HCT116 (cell line): ENCODE measurements around the gene GPATCH11. TPM values are rescaled to one million over a fixed set of nuclear protein-coding genes. Genes with fewer than 3 reads are reported as not detected.

Source experiments
- ATAC-seq: fragments of 200-7000 bp; cut with Tn5 transposase; 2 replicates; pipeline ENCODE4 v1.9.1; 2020; ENCODE audit warnings: mild to moderate bottlenecking, moderate library complexity
- BruUV-seq: library from RNA; stranded (reverse); fragments of 400-500 nt; replicated peaks from 2 replicates; lab custom pipeline; 2021; lab: Mats Ljungman, UMichigan
- CTCF ChIA-PET: fragments of 300-600 bp; sonication (Branson Sonifier 250); formaldehyde crosslinking; loops from one replicate; lab custom pipeline; 2021; ENCODE audit warnings: antibody characterized with exemption; lab: Charles Lee
- POLR2A ChIA-PET: fragments of 300-600, 350-600 bp; sonication (Branson Sonifier 250); formaldehyde crosslinking; loops from one replicate; lab custom pipeline; 2021; ENCODE audit warnings: antibody characterized with exemption; lab: Charles Lee
- RAD21 ChIA-PET, 2 experiments: fragments of 300-600 bp; sonication (Branson Sonifier 250); formaldehyde crosslinking; loops; one replicate each; lab custom pipeline; 2023; ENCODE audit warnings: low total read pairs in 2 of 2; ENCODE audit not compliant: uncharacterized antibody in 2 of 2, unreplicated experiment in 2 of 2, low non-redundant PET in 1 of 2; lab: Charles Lee
- DNase-seq: peaks from one replicate; pipeline ENCODE4 v3.0.0-alpha.2; 2010; ENCODE audit warnings: low read depth, low spot score
- H2AFZ ChIP-seq: fragments of 200-600 bp; shearing (Covaris generic), sonication (generic); 2 replicates; pipeline ENCODE4 v1.6.1; 2017; ENCODE audit warnings: low read depth, mixed run types, mixed read lengths, antibody characterized with exemption, low read length; ENCODE audit not compliant: poor library complexity, severe bottlenecking
- H3K27ac ChIP-seq: 2 replicates; pipeline ENCODE4 v1.5.1; 2012; ENCODE audit warnings: low read depth, low read length
- H3K27me3 ChIP-seq: fragments of 200-600 bp; sonication (generic); 2 replicates; pipeline ENCODE4 v1.6.1; 2016; ENCODE audit warnings: mixed run types, low read length, mixed read lengths; ENCODE audit not compliant: insufficient read depth
- H3K36me3 ChIP-seq, 2 experiments: fragments of 200-500 bp in 1 of 2; fragments of 200-600 bp in 1 of 2; sonication (Bioruptor generic) in 1 of 2; sonication (generic) in 1 of 2; 2 replicates each; pipeline versions ENCODE4 v1.5.1 to v1.6.1; 2014 to 2016; ENCODE audit warnings: low read length in 2 of 2, inconsistent platforms in 1 of 2, mixed read lengths in 1 of 2, mixed run types in 1 of 2; ENCODE audit not compliant: insufficient read depth in 2 of 2, control insufficient read depth in 1 of 2
- H3K4me1 ChIP-seq, 2 experiments: fragments of 200-600 bp in 1 of 2; sonication (generic) in 1 of 2; 2 replicates each; pipeline versions ENCODE4 v1.5.1 to v1.6.1; 2012 to 2017; ENCODE audit warnings: low read length in 2 of 2, inconsistent platforms in 1 of 2, mild to moderate bottlenecking in 1 of 2, mixed read lengths in 1 of 2, mixed run types in 1 of 2, moderate library complexity in 1 of 2; ENCODE audit not compliant: insufficient read depth in 2 of 2, control insufficient read depth in 1 of 2
- H3K4me2 ChIP-seq: fragments of 200-600 bp; sonication (generic); 2 replicates; pipeline ENCODE4 v1.6.1; 2017; ENCODE audit warnings: mixed run types, low read length, mixed read lengths
- H3K4me3 ChIP-seq, 2 experiments: fragments of 200-600 bp in 1 of 2; sonication (generic) in 1 of 2; replicated peaks in 1 of 2; 2 replicates each; pipeline ENCODE4 v1.5.1; 2011 to 2016; ENCODE audit warnings: low read length in 2 of 2, control low read depth in 1 of 2, low read depth in 1 of 2, mild to moderate bottlenecking in 1 of 2, mixed read lengths in 1 of 2, mixed run types in 1 of 2
- H3K79me2 ChIP-seq: fragments of 200-600 bp; sonication (generic); 2 replicates; pipeline ENCODE4 v1.6.1; 2017; ENCODE audit warnings: mild to moderate bottlenecking, mixed run types, low read length, moderate library complexity, mixed read lengths; ENCODE audit not compliant: insufficient read depth
- H3K9ac ChIP-seq: fragments of 200-600 bp; sonication (generic); 2 replicates; pipeline ENCODE4 v1.6.1; 2016; ENCODE audit warnings: low read length, mixed read lengths
- H3K9me2 ChIP-seq: fragments of 200-600 bp; sonication (generic), shearing (Covaris generic); 2 replicates; pipeline ENCODE4 v1.6.1; 2017; ENCODE audit warnings: mixed run types, mild to moderate bottlenecking, moderate library complexity; ENCODE audit not compliant: insufficient read depth
- H3K9me3 ChIP-seq, 2 experiments: fragments of 200-500 bp in 1 of 2; fragments of 200-600 bp in 1 of 2; sonication (Bioruptor generic) in 1 of 2; sonication (generic) in 1 of 2; 2 replicates each; pipeline ENCODE4 v1.6.1; 2014 to 2017; ENCODE audit warnings: low read length in 2 of 2, mixed read lengths in 2 of 2, inconsistent platforms in 1 of 2, low read depth in 1 of 2, mild to moderate bottlenecking in 1 of 2, mixed run types in 1 of 2, moderate library complexity in 1 of 2; ENCODE audit not compliant: control insufficient read depth in 1 of 2, insufficient read depth in 1 of 2
- H4K20me1 ChIP-seq: fragments of 200-600 bp; sonication (generic), shearing (Covaris generic); 2 replicates; pipeline ENCODE4 v1.6.1; 2017; ENCODE audit warnings: mixed run types, mild to moderate bottlenecking, moderate library complexity; ENCODE audit not compliant: insufficient read depth
- CBX3 ChIP-seq: IDR thresholded peaks from 2 replicates; pipeline ENCODE4 v1.6.1; 2012; ENCODE audit warnings: low read depth
- CEBPB ChIP-seq: IDR thresholded peaks from 2 replicates; pipeline ENCODE4 v1.6.1; 2012; ENCODE audit warnings: low read depth
- EGR1 ChIP-seq: IDR thresholded peaks from 2 replicates; pipeline ENCODE4 v1.6.1; 2012; ENCODE audit warnings: low read depth
- ELF1 ChIP-seq: IDR thresholded peaks from 2 replicates; pipeline ENCODE4 v1.6.1; 2012; ENCODE audit warnings: low read depth, borderline replicate concordance
- EZH2phosphoT487 ChIP-seq: fragments of 200-600 bp; IDR thresholded peaks from 2 replicates; pipeline ENCODE4 v1.6.1; 2018; ENCODE audit warnings: antibody characterized with exemption, borderline replicate concordance
- FOSL1 ChIP-seq: IDR thresholded peaks from 2 replicates; pipeline ENCODE4 v1.6.1; 2012; ENCODE audit warnings: low read depth
- JUND ChIP-seq: IDR thresholded peaks from 2 replicates; pipeline ENCODE4 v1.6.1; 2012
- POLR2A ChIP-seq: IDR thresholded peaks from 2 replicates; pipeline ENCODE4 v1.7.0; 2011; ENCODE audit warnings: borderline replicate concordance; ENCODE audit not compliant: insufficient read depth, insufficient read length; ENCODE audit errors: extremely low read depth
- POLR2AphosphoS5 ChIP-seq: IDR thresholded peaks from 2 replicates; pipeline ENCODE4 v1.6.1; 2011; ENCODE audit warnings: mild to moderate bottlenecking, low read depth, low read length, moderate library complexity
- RAD21 ChIP-seq: IDR thresholded peaks from 2 replicates; pipeline ENCODE4 v1.6.1; 2012; ENCODE audit warnings: low read depth, mild to moderate bottlenecking
- SIN3A ChIP-seq: IDR thresholded peaks from 2 replicates; pipeline ENCODE4 v1.6.1; 2012; ENCODE audit warnings: low read depth
- SP1 ChIP-seq: IDR thresholded peaks from 2 replicates; pipeline ENCODE4 v1.6.1; 2012; ENCODE audit warnings: low read depth
- SRF ChIP-seq: IDR thresholded peaks from 2 replicates; pipeline ENCODE4 v1.6.1; 2012; ENCODE audit warnings: low read depth
- TCF7L2 ChIP-seq: IDR thresholded peaks from 2 replicates; pipeline ENCODE4 v1.7.0; 2011; ENCODE audit warnings: borderline replicate concordance, inconsistent platforms; ENCODE audit not compliant: insufficient read depth, insufficient read length; ENCODE audit errors: extremely low read depth
- YY1 ChIP-seq: IDR thresholded peaks from 2 replicates; pipeline ENCODE4 v1.6.1; 2011; ENCODE audit warnings: low read length, low read depth, moderate library complexity, mild to moderate bottlenecking; ENCODE audit not compliant: insufficient replicate concordance; ENCODE audit errors: extremely low read depth
- ZFX ChIP-seq: fragments of 450-650 bp; IDR thresholded peaks from 2 replicates; pipeline ENCODE4 v1.6.1; 2017
- intact Hi-C: fragments of 100-400 bp; cut with micrococcal nuclease; formaldehyde crosslinking; loops from 2 replicates; pipeline ENCODE4 v1.10.0; 2022
- total RNA-seq: library from RNA; stranded (reverse); gene quantifications from one replicate; pipeline ENCODE4 v1.2.1, GENCODE V29; 2021; ENCODE audit not compliant: unreplicated experiment
- TF ChIP-seq, protein P1 (sequence below): IDR thresholded peaks from 2 replicates; pipeline ENCODE4 v1.6.1; 2012
- TF ChIP-seq, protein P2 (sequence below), 3 experiments: fragments of 200-600 bp in 1 of 3; sonication (generic) in 1 of 3; IDR thresholded peaks in 2 of 3; conservative IDR thresholded peaks in 1 of 3; 2 replicates each; pipeline ENCODE4 v1.5.1; 2012 to 2017; ENCODE audit warnings: low read depth in 2 of 3, low read length in 2 of 3, antibody characterized with exemption in 1 of 3, borderline replicate concordance in 1 of 3, control low read depth in 1 of 3, mild to moderate bottlenecking in 1 of 3, mixed read lengths in 1 of 3, mixed run types in 1 of 3, moderate library complexity in 1 of 3; ENCODE audit not compliant: insufficient read depth in 1 of 3

GPATCH11 gene
- total RNA-seq, 1 experiment from 2014 or later = 5.5 TPM

DNA sequence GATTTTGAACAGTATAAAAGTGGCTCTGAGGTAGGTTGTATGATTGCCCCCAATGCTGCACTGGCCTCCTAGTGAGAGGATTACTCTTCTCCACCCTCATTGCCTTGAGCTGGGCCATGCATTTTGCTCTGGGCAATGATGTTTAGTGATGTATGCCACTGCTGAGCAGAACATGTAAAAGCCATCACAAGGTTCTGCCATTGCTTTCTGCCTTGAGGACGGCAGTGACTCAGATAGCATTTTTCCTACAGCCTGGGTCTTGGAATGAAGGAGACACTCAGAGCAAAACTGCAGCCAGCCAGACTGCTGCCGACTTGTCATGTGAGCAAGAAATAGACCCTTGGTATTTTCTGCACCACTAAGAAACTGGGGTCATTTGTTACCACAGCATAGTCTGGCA lies 27.6 kb downstream of the GPATCH11 start:
- BruUV-seq = no TSS peak

DNA sequence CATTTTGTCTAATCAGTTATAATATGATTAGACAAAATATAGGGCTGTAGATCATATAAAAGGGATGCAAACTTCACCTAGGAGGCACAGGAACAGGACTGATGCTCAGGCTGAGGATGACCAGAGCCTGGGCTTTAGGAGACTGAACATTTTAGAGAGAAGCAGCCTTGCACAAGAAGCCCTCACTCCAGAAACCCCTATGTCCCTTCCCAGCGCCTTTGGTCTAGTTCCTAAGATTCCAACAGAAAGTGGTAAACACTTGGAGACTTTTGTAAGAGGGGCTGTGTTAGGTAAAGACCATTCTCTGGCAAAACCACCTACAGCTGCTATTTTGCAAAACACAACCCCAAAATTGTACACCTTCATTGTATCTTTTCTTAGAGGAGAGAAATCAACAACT lies 33.2 kb downstream of the GPATCH11 start:
- no peaks in the 10 kb centered on the region for H3K4me1 ChIP-seq
- H3K27ac ChIP-seq = no peak overlapping the region
- no peak overlapping the region for H3K4me2 ChIP-seq
- RAD21 ChIA-PET = no interaction called here
- no peak for DNase-seq
- H3K36me3 ChIP-seq = peaks cover 8 to 24% of the 10 kb centered on the region in 2 experiments; a peak in 3 of 4 replicates
- no TSS peak for BruUV-seq
- POLR2A ChIA-PET = no interaction called here
- H4K20me1 ChIP-seq = no peaks in the 10 kb centered on the region
- no peak overlapping the region for H2AFZ ChIP-seq
- H3K9ac ChIP-seq = no peak overlapping the region
- ATAC-seq = no peak
- intact Hi-C loops = no loop called here
- no peak overlapping the region for H3K4me3 ChIP-seq
- H3K79me2 ChIP-seq = no peaks in the 10 kb centered on the region
- H3K9me2 ChIP-seq = no peaks in the 10 kb centered on the region
- CTCF ChIA-PET = no interaction called here
- H3K9me3 ChIP-seq = no peaks in the 10 kb centered on the region
- no peaks in the 10 kb centered on the region for H3K27me3 ChIP-seq
- TF ChIP-seq SIN3A = no peak
- no peak for TF ChIP-seq FOSL1
- TF ChIP-seq EZH2phosphoT487 = no peak
- TF ChIP-seq EGR1 = no peak
- TF ChIP-seq, protein P1, sequence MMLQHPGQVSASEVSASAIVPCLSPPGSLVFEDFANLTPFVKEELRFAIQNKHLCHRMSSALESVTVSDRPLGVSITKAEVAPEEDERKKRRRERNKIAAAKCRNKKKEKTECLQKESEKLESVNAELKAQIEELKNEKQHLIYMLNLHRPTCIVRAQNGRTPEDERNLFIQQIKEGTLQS = no peak
- TF ChIP-seq, protein P2, sequence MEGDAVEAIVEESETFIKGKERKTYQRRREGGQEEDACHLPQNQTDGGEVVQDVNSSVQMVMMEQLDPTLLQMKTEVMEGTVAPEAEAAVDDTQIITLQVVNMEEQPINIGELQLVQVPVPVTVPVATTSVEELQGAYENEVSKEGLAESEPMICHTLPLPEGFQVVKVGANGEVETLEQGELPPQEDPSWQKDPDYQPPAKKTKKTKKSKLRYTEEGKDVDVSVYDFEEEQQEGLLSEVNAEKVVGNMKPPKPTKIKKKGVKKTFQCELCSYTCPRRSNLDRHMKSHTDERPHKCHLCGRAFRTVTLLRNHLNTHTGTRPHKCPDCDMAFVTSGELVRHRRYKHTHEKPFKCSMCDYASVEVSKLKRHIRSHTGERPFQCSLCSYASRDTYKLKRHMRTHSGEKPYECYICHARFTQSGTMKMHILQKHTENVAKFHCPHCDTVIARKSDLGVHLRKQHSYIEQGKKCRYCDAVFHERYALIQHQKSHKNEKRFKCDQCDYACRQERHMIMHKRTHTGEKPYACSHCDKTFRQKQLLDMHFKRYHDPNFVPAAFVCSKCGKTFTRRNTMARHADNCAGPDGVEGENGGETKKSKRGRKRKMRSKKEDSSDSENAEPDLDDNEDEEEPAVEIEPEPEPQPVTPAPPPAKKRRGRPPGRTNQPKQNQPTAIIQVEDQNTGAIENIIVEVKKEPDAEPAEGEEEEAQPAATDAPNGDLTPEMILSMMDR (IDR thresholded peaks at IDR 0.05 in 2 of 3, conservative IDR thresholded peaks at IDR 0.05 in 1 of 3; ENCODE audit: borderline replicate concordance in 1 of 3, insufficient read depth in 1 of 3, low read depth in 2 of 3, low read length in 2 of 3) = no peak
- TF ChIP-seq YY1 = no peak
- no peak for TF ChIP-seq RAD21
- no peak for TF ChIP-seq POLR2AphosphoS5
- TF ChIP-seq SP1 = no peak
- TF ChIP-seq ZFX = no peak
- no peak for TF ChIP-seq CBX3

More for the DNA sequence above, 27.6 kb downstream of the GPATCH11 start:
- Histone ChIP-seq H3K4me3 (no peak overlapping the region), H4K20me1 (no peaks in the 10 kb centered on the region), H2AFZ (no peak overlapping the region), H3K36me3 (peaks cover 15 to 26% of the 10 kb centered on the region in 2 experiments; a peak in 3 of 4 replicates), H3K27ac (no peak overlapping the region), H3K4me1 (no peaks in the 10 kb centered on the region)
- TF ChIP-seq YY1 (no peak), CEBPB (no peak), SRF (no peak), EZH2phosphoT487 (no peak), TCF7L2 (no peak), ELF1 (no peak), SIN3A (no peak), POLR2AphosphoS5 (no peak), JUND (no peak), POLR2A (no peak)
- TF ChIP-seq, protein P2 (IDR thresholded peaks at IDR 0.05 in 2 of 3, conservative IDR thresholded peaks at IDR 0.05 in 1 of 3; ENCODE audit: borderline replicate concordance in 1 of 3, insufficient read depth in 1 of 3, low read depth in 2 of 3, low read length in 2 of 3) = no peak
- TF ChIP-seq, all 23 proteins: peak for 0
- Histone ChIP-seq H3K4me2 (no peak overlapping the region), H3K27me3 (no peaks in the 10 kb centered on the region), H3K9me3 (no peaks in the 10 kb centered on the region), H3K9me2 (no peaks in the 10 kb centered on the region), H3K79me2 (no peaks in the 10 kb centered on the region), H3K9ac (no peak overlapping the region)
- RAD21 ChIA-PET = no interaction called here
- POLR2A ChIA-PET = no interaction called here
- ATAC-seq (no peak), DNase-seq (no peak)
- CTCF ChIA-PET = no interaction called here
- intact Hi-C loops = no loop called here
